ENCODE data around the gene ALPK3.

Gene ALPK3

GRCh38 chr15:84797801-84798200 lies 19.4 kb upstream of the ALPK3 start:
- no peak for DNase-seq (ENCODE audit: low read depth in 2 of 2)

- no peak for DNase-seq (ENCODE audit: low read depth in 2 of 2)
Observed at GRCh38 chr15:84798436-84798946, 18.7 kb upstream of the ALPK3 start.

GRCh38 chr15:84799511-84800187 lies 17.5 kb upstream of the ALPK3 start:
- no peak for DNase-seq (ENCODE audit: low read depth in 2 of 2)

- DNase-seq (ENCODE audit: low read depth in 2 of 2): no peak
Observed at GRCh38 chr15:84800365-84800806, 16.8 kb upstream of the ALPK3 start.

GRCh38 chr15:84804005-84804900 lies 12.9 kb upstream of the ALPK3 start:
- DNase-seq (ENCODE audit: low read depth in 2 of 2): no peak

GRCh38 chr15:84805221-84805620 lies 11.9 kb upstream of the ALPK3 start:
- no peak for DNase-seq (ENCODE audit: low read depth in 2 of 2)

GRCh38 chr15:84807228-84807627 lies 9.9 kb upstream of the ALPK3 start:
- no peak for DNase-seq (ENCODE audit: low read depth in 2 of 2)

GRCh38 chr15:84810073-84810840 lies 6.9 kb upstream of the ALPK3 start:
- no peak for DNase-seq (ENCODE audit: low read depth in 2 of 2)

GRCh38 chr15:84811151-84811550 lies 6.0 kb upstream of the ALPK3 start:
- no peak for DNase-seq (ENCODE audit: low read depth in 2 of 2)

GRCh38 chr15:84811828-84812227 lies 5.3 kb upstream of the ALPK3 start:
- DNase-seq (ENCODE audit: low read depth in 2 of 2): no peak

- DNase-seq (ENCODE audit: low read depth in 2 of 2): no peak
Observed at GRCh38 chr15:84812842-84813241, 4.3 kb upstream of the ALPK3 start.

GRCh38 chr15:84813435-84813834 lies 3.7 kb upstream of the ALPK3 start:
- no peak for DNase-seq (ENCODE audit: low read depth in 2 of 2)

GRCh38 chr15:84813931-84814330 lies 3.2 kb upstream of the ALPK3 start:
- no peak for DNase-seq (ENCODE audit: low read depth in 2 of 2)

GRCh38 chr15:84814916-84815315 lies 2.2 kb upstream of the ALPK3 start:
- DNase-seq (ENCODE audit: low read depth in 2 of 2): no peak

- no peak for DNase-seq (ENCODE audit: low read depth in 2 of 2)
Observed at GRCh38 chr15:84817466-84818081, 418 bp downstream of the ALPK3 start.

- no peak for DNase-seq (ENCODE audit: low read depth in 2 of 2)
Observed at GRCh38 chr15:84818261-84819131, 1.3 kb downstream of the ALPK3 start.

- DNase-seq (ENCODE audit: low read depth in 2 of 2): no peak
Observed at GRCh38 chr15:84819291-84819768, 2.2 kb downstream of the ALPK3 start.

- DNase-seq (ENCODE audit: low read depth in 2 of 2): no peak
Observed at GRCh38 chr15:84819791-84820190, 2.6 kb downstream of the ALPK3 start.

GRCh38 chr15:84821501-84822021 lies 4.4 kb downstream of the ALPK3 start:
- DNase-seq (ENCODE audit: low read depth in 2 of 2): no peak

GRCh38 chr15:84822653-84823281 lies 5.6 kb downstream of the ALPK3 start:
- DNase-seq (ENCODE audit: low read depth in 2 of 2): no peak

All from stimulated activated CD8-positive, alpha-beta memory T cell treated with anti-CD3 and anti-CD28 coated beads, Interleukin-15, amount 100 ng/mL, for 4 hours (primary cell).